Stimulated activated CD4-positive, alpha-beta T cell treated with anti-CD3 and anti-CD28 coated beads, Interleukin-1b, Interleukin-23, amount 100 ng/mL, for 4 hours (primary cell): ENCODE measurements around the gene OR2S2.
A peak's percentile ranks its signal among the peaks of the same experiment; 100 is the strongest.
"Not testable (repeated sequence)": the region's sequence is repeated elsewhere in the genome, so short reads cannot be mapped to it uniquely, and the experiment has no call there.

Experiments
- DNase-seq, 2 donors: peaks; one replicate each; pipeline ENCODE4 v3.0.0-alpha.2; 2020; ENCODE audit warnings: low read depth in 2 of 2

The OR2S2 gene

GRCh38 chr9:35933550-35934067, 24.3 kb downstream of the OR2S2 start:
- DNase-seq, result no peak

GRCh38 chr9:35932735-35933134, 25.2 kb downstream of the OR2S2 start:
- no peak for DNase-seq

GRCh38 chr9:35930989-35931388, 27.0 kb downstream of the OR2S2 start:
- no peak for DNase-seq

GRCh38 chr9:35930521-35930920, 27.4 kb downstream of the OR2S2 start:
- DNase-seq, result no peak

GRCh38 chr9:35929453-35929718, 28.6 kb downstream of the OR2S2 start:
- DNase-seq, result no peak

GRCh38 chr9:35928591-35929452, 29.1 kb downstream of the OR2S2 start:
- no peak for DNase-seq

GRCh38 chr9:35923927-35924763, 33.8 kb downstream of the OR2S2 start:
- no peak for DNase-seq

- no peak for DNase-seq
Measured at GRCh38 chr9:35923598-35923926, 34.4 kb downstream of the OR2S2 start.

GRCh38 chr9:35920051-35920620, 37.8 kb downstream of the OR2S2 start:
- DNase-seq, result no peak

GRCh38 chr9:35919212-35920008, 38.5 kb downstream of the OR2S2 start:
- no peak for DNase-seq

- no peak for DNase-seq
Measured at GRCh38 chr9:35918780-35919179, 39.2 kb downstream of the OR2S2 start.

GRCh38 chr9:35917261-35917660, 40.7 kb downstream of the OR2S2 start:
- no peak for DNase-seq

GRCh38 chr9:35915681-35916294, 42.2 kb downstream of the OR2S2 start:
- DNase-seq, result no peak

- DNase-seq, result no peak
Measured at GRCh38 chr9:35914301-35914807, 43.6 kb downstream of the OR2S2 start.

- not testable (repeated sequence) for DNase-seq
Measured at GRCh38 chr9:35913429-35913828, 44.5 kb downstream of the OR2S2 start.

GRCh38 chr9:35912791-35913400, 45.1 kb downstream of the OR2S2 start:
- DNase-seq, result no peak

GRCh38 chr9:35911690-35912089, 46.3 kb downstream of the OR2S2 start:
- DNase-seq, result no peak

- DNase-seq, result peak in 1 of 2 donors; percentile 25
Measured at GRCh38 chr9:35910613-35911359, 47.2 kb downstream of the OR2S2 start.

GRCh38 chr9:35909687-35910612, 48.0 kb downstream of the OR2S2 start:
- no peak for DNase-seq
